ENCODE results near the gene CASR. TPM values are rescaled to one million over a fixed set of nuclear protein-coding genes. Genes with fewer than 3 reads are reported as not detected.

The CASR gene
- total and polyA plus RNA-seq, 2 of the 4 experiments (the other 2 are of a cell fraction) = not detected

DNA sequence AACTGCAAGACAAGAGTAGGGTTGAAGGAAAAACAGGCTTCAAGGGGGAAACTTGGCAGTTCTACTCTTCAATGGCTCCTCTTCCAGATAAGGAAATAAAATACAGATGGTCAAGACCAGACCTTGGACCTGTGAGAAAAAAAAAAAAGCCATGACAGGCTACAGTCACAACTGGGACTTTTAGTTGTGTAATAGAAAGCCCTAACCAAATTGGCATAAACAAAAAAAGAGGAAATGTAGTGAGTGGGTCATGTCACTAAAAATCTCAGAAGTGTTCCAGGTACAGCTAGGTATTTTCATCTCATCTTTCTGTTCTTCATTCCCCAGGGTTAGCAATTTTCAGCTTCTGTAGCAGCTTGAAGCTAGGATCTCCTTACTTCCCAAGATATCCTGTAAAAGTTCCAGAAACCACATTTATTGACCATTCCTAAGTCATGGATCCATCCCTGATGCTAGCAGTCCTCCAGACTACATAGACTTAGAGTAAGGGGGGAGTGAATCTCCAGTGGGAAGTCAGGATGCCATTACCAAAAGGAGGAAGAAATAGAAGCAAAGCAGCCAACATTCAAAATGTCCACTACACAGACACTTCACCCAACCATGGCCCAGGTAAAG, 80.6 kb downstream of the CASR start:
- no peak for DNase-seq
- H3K56ac ChIP-seq (ENCODE audit: extremely low read depth, insufficient read depth, low read length) = no peak overlapping the region
- no TSS peak for BruUV-seq (replicated peaks)
- no peak overlapping the region for H3K4me3 ChIP-seq (ENCODE audit: insufficient read depth, low read depth, low read length)
- H4K91ac ChIP-seq (ENCODE audit: insufficient read depth, low read depth, low read length) = no peak overlapping the region
- no peak overlapping the region for H2BK120ac ChIP-seq (ENCODE audit: low read depth, low read length)
- H3K9me1 ChIP-seq (ENCODE audit: insufficient read depth, low read length) = no peaks in the 10 kb centered on the region
- ChIA-PET CTCF (no interaction called here), POLR2A (ENCODE audit: unreplicated experiment) (no interaction called here)
- no peak overlapping the region for H2AK5ac ChIP-seq (ENCODE audit: low read depth, low read length)
- H3K14ac ChIP-seq (replicated peaks; ENCODE audit: low read depth, low read length) = no peak overlapping the region
- H3K4ac ChIP-seq (ENCODE audit: low read depth, low read length) = no peak overlapping the region
- intact Hi-C loops (cut with micrococcal nuclease) = no loop called here
- dilution Hi-C loops (cut with HindIII; ENCODE audit: low sequenced_read_pairs, unreplicated experiment) = no loop called here
- H3K23ac ChIP-seq (ENCODE audit: low read depth, low read length) = no peak overlapping the region
- no peak overlapping the region for H2BK15ac ChIP-seq (ENCODE audit: low read depth, low read length)
- no peak for ATAC-seq (ENCODE audit: low read depth)
- H3K27ac ChIP-seq (ENCODE audit: insufficient read depth, low read length) = no peak overlapping the region
- no peaks in the 10 kb centered on the region for H4K20me1 ChIP-seq (ENCODE audit: insufficient read depth, low read length)
- H3K9me3 ChIP-seq (ENCODE audit: control insufficient read depth, insufficient read depth, low read length) = no peaks in the 10 kb centered on the region
- no peak overlapping the region for H4K8ac ChIP-seq (ENCODE audit: low read depth in 2 of 2, low read length in 2 of 2)
- no peak overlapping the region for H3K18ac ChIP-seq (ENCODE audit: low read depth, low read length)
- H2BK5ac ChIP-seq (ENCODE audit: low read depth, low read length, poor library complexity, severe bottlenecking) = no peak overlapping the region
- TF ChIP-seq RFX5 (IDR thresholded peaks at IDR 0.05; ENCODE audit: low read depth, low read length) (no peak), CHD1 (IDR thresholded peaks at IDR 0.05; ENCODE audit: low read depth, low read length) (no peak), POLR2A (IDR thresholded peaks at IDR 0.05; ENCODE audit: low read depth, low read length) (no peak), MAZ (IDR thresholded peaks at IDR 0.05; ENCODE audit: borderline replicate concordance, low read depth, low read length) (no peak), MXI1 (IDR thresholded peaks at IDR 0.05; ENCODE audit: borderline replicate concordance, low read depth, low read length) (no peak)
- TF ChIP-seq, protein P1, sequence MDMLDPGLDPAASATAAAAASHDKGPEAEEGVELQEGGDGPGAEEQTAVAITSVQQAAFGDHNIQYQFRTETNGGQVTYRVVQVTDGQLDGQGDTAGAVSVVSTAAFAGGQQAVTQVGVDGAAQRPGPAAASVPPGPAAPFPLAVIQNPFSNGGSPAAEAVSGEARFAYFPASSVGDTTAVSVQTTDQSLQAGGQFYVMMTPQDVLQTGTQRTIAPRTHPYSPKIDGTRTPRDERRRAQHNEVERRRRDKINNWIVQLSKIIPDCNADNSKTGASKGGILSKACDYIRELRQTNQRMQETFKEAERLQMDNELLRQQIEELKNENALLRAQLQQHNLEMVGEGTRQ (IDR thresholded peaks at IDR 0.05; ENCODE audit: low read depth, low read length) = no peak
- no peak overlapping the region for H2AFZ ChIP-seq (replicated peaks; ENCODE audit: low read length, poor library complexity)
- H3K4me1 ChIP-seq (ENCODE audit: control insufficient read depth, insufficient read depth, low read length) = no peaks in the 10 kb centered on the region
- no peak overlapping the region for H4K5ac ChIP-seq (ENCODE audit: low read depth, low read length)
- peaks cover 22% of the 10 kb centered on the region for H3K27me3 ChIP-seq (ENCODE audit: control insufficient read depth, insufficient read depth, low read length)
- no peak overlapping the region for H3K4me2 ChIP-seq (ENCODE audit: low read depth, low read length)
- in situ Hi-C loops (cut with MboI; ENCODE audit: low sequenced_read_pairs) = loop anchor here (10.0 kb wide), 2 partner anchors 159 to 709 kb away; no protein-coding TSS in a partner anchor
- H2AK9ac ChIP-seq (replicated peaks; ENCODE audit: low read depth, low read length, poor library complexity) = no peak overlapping the region
- no peak overlapping the region for H2BK20ac ChIP-seq (ENCODE audit: low read depth, low read length)
- H3K9ac ChIP-seq (ENCODE audit: low read depth, low read length) = no peak overlapping the region
- H3K36me3 ChIP-seq (ENCODE audit: control insufficient read depth, insufficient read depth, low read length) = no peaks in the 10 kb centered on the region
- no peaks in the 10 kb centered on the region for H3K79me1 ChIP-seq (ENCODE audit: low read depth in 1 of 2, low read length in 2 of 2)

Data from IMR-90 (cell line).